HEK293T (cell line): ENCODE measurements around the gene OBP2B.

Experiments
- CTCF ChIA-PET: fragments of 350-600 bp; formaldehyde crosslinking; extraction: SDS; loops from one replicate; lab custom pipeline; 2021; ENCODE audit warnings: antibody characterized with exemption, inconsistent platforms; lab: Yijun Ruan, JAX
- POLR2A ChIA-PET: fragments of 350-600 bp; formaldehyde crosslinking; extraction: SDS; loops from one replicate; lab custom pipeline; 2020; ENCODE audit warnings: antibody characterized with exemption, inconsistent platforms; lab: Yijun Ruan, JAX
- DNase-seq: peaks from one replicate; pipeline ENCODE4 v3.0.0; 2012; ENCODE audit warnings: mixed read lengths; ENCODE audit errors: extremely low spot score
- ARNT ChIP-seq: fragments of 450-650 bp; IDR thresholded peaks from 2 replicates; pipeline ENCODE4 v1.6.1; 2017; ENCODE audit warnings: mild to moderate bottlenecking
- BHLHE40 ChIP-seq: fragments of 450-650 bp; IDR thresholded peaks from 2 replicates; pipeline ENCODE4 v1.6.1; 2016; ENCODE audit warnings: mild to moderate bottlenecking, moderate library complexity, borderline replicate concordance
- CTBP1 ChIP-seq: fragments of 450-650 bp; IDR thresholded peaks from 2 replicates; pipeline ENCODE4 v1.6.1; 2016; ENCODE audit warnings: borderline replicate concordance
- ELF4 ChIP-seq: fragments of 450-650 bp; IDR thresholded peaks from 2 replicates; pipeline ENCODE4 v1.6.1; 2017; ENCODE audit warnings: antibody characterized with exemption
- FOXA1 ChIP-seq: fragments of 450-650 bp; IDR thresholded peaks from 2 replicates; pipeline ENCODE4 v1.6.1; 2016; ENCODE audit warnings: mild to moderate bottlenecking
- FOXK2 ChIP-seq: fragments of 450-650 bp; IDR thresholded peaks from 2 replicates; pipeline ENCODE4 v1.6.1; 2016; ENCODE audit warnings: mild to moderate bottlenecking
- FOXM1 ChIP-seq: fragments of 450-650 bp; IDR thresholded peaks from 2 replicates; pipeline ENCODE4 v1.6.1; 2017; ENCODE audit warnings: mild to moderate bottlenecking, borderline replicate concordance
- HDGF ChIP-seq: fragments of 450-650 bp; IDR thresholded peaks from 2 replicates; pipeline ENCODE4 v1.6.1; 2017; ENCODE audit warnings: antibody characterized with exemption, borderline replicate concordance
- L3MBTL2 ChIP-seq: fragments of 450-650 bp; conservative IDR thresholded peaks from 2 replicates; pipeline ENCODE4 v1.6.1; 2016; ENCODE audit warnings: mild to moderate bottlenecking
- LEF1 ChIP-seq: fragments of 450-650 bp; IDR thresholded peaks from 2 replicates; pipeline ENCODE4 v1.6.1; 2017; ENCODE audit warnings: mild to moderate bottlenecking, borderline replicate concordance
- NFRKB ChIP-seq: fragments of 450-650 bp; IDR thresholded peaks from 2 replicates; pipeline ENCODE4 v1.6.1; 2016; ENCODE audit warnings: mild to moderate bottlenecking, moderate library complexity
- PKNOX1 ChIP-seq: fragments of 450-650 bp; IDR thresholded peaks from 2 replicates; pipeline ENCODE4 v1.6.1; 2016
- SP1 ChIP-seq: fragments of 450-650 bp; IDR thresholded peaks from 2 replicates; pipeline ENCODE4 v1.6.1; 2017
- SUZ12 ChIP-seq: fragments of 450-650 bp; IDR thresholded peaks from 2 replicates; pipeline ENCODE4 v1.6.1; 2016; ENCODE audit warnings: mild to moderate bottlenecking
- TARDBP ChIP-seq: fragments of 450-650 bp; IDR thresholded peaks from 2 replicates; pipeline ENCODE4 v1.6.1; 2016
- ZNF384 ChIP-seq: fragments of 450-650 bp; IDR thresholded peaks from 2 replicates; pipeline ENCODE4 v1.6.1; 2016

The OBP2B gene

GRCh38 chr9:133167769-133168168 is 41.3 kb downstream of the OBP2B start:
- no peak for DNase-seq
- CTCF ChIA-PET, result no interaction called here
- POLR2A ChIA-PET, result interaction anchor here (2.0 kb wide), 1 partner anchor 18 kb away, joined by 6 read pairs; no protein-coding TSS in a partner anchor

GRCh38 chr9:133167096-133167730 is 41.8 kb downstream of the OBP2B start:
- CTCF ChIA-PET, result no interaction called here
- POLR2A ChIA-PET, result interaction anchor here (0.7 to 2.0 kb wide), 2 partner anchors 17 to 173 kb away, joined by 3 to 6 read pairs; no protein-coding TSS in a partner anchor
- TF ChIP-seq ZNF384 (no peak), SUZ12 (no peak), ARNT (no peak), FOXK2 (no peak)
- DNase-seq, result no peak

More at GRCh38 chr9:133167769-133168168, 41.3 kb downstream of the OBP2B start:
- TF ChIP-seq NFRKB, result no peak

- no peak for DNase-seq
- ChIA-PET POLR2A (no interaction called here), CTCF (no interaction called here)
- TF ChIP-seq FOXA1 (no peak), PKNOX1 (no peak), NFRKB (no peak), SP1 (no peak), BHLHE40 (no peak), L3MBTL2 (no peak), HDGF (no peak), TARDBP (no peak)
These were observed 42.7 kb downstream of the OBP2B start for GRCh38 chr9:133166392-133166791.

- DNase-seq, result no peak
- ChIA-PET POLR2A (no interaction called here), CTCF (no interaction called here)
- TF ChIP-seq BHLHE40 (no peak), TARDBP (no peak), SUZ12 (no peak), L3MBTL2 (no peak), CTBP1 (no peak), NFRKB (no peak), FOXM1 (no peak), PKNOX1 (no peak), HDGF (no peak), ARNT (no peak), ZNF384 (no peak), FOXK2 (no peak), FOXA1 (no peak), LEF1 (no peak), ELF4 (no peak), SP1 (no peak)
These were observed 43.7 kb downstream of the OBP2B start for GRCh38 chr9:133165452-133165730.

GRCh38 chr9:133164191-133164590 is 44.9 kb downstream of the OBP2B start:
- ChIA-PET POLR2A (no interaction called here), CTCF (no interaction called here)
- no peak for DNase-seq
- TF ChIP-seq SUZ12 (no peak), L3MBTL2 (no peak), ARNT (no peak), SP1 (no peak), ZNF384 (no peak), BHLHE40 (no peak), ELF4 (no peak), FOXM1 (no peak), TARDBP (no peak), HDGF (no peak)

- POLR2A ChIA-PET, result no interaction called here
- DNase-seq, result no peak
- TF ChIP-seq PKNOX1 (no peak), ARNT (no peak), FOXA1 (no peak), FOXK2 (no peak), FOXM1 (no peak), ELF4 (no peak), HDGF (no peak), SUZ12 (no peak), SP1 (no peak), TARDBP (no peak), NFRKB (no peak), L3MBTL2 (no peak)
- CTCF ChIA-PET, result no interaction called here
These were observed 45.4 kb downstream of the OBP2B start, which contains the start of gene GBGT1 for GRCh38 chr9:133163504-133164172. Gene GBGT1, minus strand, starts transcription at chr9:133163914. Its CDS starts 1,502 bp downstream, at chr9:133162412.
